A673 (cell line): ENCODE measurements around the gene METTL4.

Experiments
- EZH2 ChIP-seq: fragments of 200-600 bp; sonication (generic); IDR thresholded peaks from 2 replicates; pipeline ENCODE4 v1.6.1; 2017; ENCODE audit warnings: borderline replicate concordance, low read depth, mild to moderate bottlenecking, mixed read lengths, antibody characterized with exemption, low read length; ENCODE audit not compliant: poor library complexity, severe bottlenecking
- TF ChIP-seq, protein P1 (sequence below): fragments of 300-800, 200-600 bp; sonication (generic); conservative IDR thresholded peaks from 2 replicates; pipeline ENCODE4 v1.5.1; 2017; ENCODE audit warnings: low read depth, mild to moderate bottlenecking, antibody characterized with exemption, low read length, moderate library complexity, mixed read lengths

DNA sequence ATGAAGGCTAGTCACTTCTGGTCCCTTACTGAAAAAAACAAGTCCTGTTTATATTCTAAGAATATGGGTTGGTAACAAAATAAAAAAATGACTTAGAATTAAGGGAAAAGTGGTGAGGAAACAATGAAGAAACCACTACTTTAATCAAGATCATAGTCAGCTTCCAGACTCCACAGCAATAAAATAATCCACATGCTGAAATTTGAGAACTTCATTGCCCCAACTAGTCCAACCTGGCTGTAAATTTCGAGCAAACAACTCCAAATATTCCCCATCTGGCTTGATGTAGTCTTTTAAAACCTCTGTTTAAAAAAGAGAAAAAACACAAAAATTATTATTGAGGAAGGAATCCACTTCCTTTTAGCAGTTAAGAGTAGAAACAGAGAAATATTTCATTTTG is 32.5 kb downstream of the METTL4 start:
- TF ChIP-seq, protein P1, sequence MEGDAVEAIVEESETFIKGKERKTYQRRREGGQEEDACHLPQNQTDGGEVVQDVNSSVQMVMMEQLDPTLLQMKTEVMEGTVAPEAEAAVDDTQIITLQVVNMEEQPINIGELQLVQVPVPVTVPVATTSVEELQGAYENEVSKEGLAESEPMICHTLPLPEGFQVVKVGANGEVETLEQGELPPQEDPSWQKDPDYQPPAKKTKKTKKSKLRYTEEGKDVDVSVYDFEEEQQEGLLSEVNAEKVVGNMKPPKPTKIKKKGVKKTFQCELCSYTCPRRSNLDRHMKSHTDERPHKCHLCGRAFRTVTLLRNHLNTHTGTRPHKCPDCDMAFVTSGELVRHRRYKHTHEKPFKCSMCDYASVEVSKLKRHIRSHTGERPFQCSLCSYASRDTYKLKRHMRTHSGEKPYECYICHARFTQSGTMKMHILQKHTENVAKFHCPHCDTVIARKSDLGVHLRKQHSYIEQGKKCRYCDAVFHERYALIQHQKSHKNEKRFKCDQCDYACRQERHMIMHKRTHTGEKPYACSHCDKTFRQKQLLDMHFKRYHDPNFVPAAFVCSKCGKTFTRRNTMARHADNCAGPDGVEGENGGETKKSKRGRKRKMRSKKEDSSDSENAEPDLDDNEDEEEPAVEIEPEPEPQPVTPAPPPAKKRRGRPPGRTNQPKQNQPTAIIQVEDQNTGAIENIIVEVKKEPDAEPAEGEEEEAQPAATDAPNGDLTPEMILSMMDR: no peak
- no peak for TF ChIP-seq EZH2
